ENCODE measurements around the gene MKNK1.
A peak's percentile ranks its signal among the peaks of the same experiment; 100 is the strongest.

The MKNK1 gene

DNA sequence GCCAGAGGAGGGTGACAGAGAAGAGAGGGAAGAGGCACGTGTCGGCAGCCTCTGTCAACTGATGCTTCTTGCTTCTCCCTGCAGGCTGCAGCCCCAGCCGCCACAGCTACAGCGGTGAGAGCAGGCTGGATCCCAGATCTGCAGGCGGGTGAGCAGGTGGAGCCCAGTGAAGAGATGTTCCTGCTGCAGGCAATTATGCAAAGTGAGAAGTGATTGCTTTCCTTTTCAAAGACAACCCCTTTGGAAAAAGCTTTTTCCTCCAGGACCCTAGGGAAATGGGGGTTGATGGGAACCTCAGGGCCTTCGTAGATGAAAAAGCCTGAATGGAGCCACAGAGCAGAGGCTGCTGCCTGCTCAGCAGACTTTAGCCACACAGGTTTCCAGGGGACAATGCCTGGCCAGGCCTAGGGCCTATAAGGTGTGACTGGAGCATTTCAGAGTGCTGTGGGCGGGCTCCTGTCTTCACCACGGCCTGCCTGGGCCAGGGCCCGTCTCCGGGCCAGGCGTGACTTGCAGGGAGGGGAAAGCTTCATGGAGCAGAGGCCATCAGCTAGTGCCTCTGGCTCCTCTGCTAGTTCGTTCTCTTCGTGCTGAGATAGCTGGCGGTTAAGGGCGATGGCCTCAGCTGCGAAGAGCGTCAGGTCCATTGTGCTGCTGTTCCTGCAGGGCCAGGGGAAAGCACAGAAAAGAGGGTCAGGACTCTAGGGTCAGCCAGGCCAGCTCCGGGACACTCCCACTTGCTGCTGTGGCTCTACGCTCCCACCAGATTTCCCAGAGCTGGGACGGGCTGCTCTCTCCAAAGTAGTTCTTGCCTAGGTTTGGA lies 45.7 kb downstream of the MKNK1 start:
- no peak for DNase-seq (ENCODE audit: low read depth)

DNA sequence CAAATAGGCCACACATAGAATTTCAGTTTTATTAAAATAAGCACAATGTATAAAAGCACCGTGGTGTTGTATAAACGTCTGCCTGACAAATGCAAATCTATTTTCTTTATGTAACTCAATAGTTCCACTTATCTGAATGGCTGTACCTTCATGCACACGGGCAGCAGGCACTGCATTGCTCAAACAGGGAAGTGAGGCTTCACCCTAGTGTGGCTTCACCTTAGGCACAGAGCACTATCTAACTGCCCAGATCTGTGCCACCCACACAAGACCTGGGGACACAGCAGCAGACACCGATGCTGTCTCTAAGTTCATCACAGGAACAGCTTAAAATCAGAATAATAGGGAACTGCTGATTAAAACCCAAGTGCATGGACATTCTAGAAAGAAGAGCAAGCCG lies 46.7 kb downstream of the MKNK1 start:
- DNase-seq (ENCODE audit: low read depth), result no peak

- peak; percentile 54 for DNase-seq (ENCODE audit: low read depth)
These were observed 47.2 kb downstream of the MKNK1 start for GRCh38 chr1:46556822-46557221.

- DNase-seq (ENCODE audit: low read depth), result no peak
These were observed 48.0 kb downstream of the MKNK1 start for GRCh38 chr1:46555826-46556619.

GRCh38 chr1:46554597-46555381 lies 49.3 kb downstream of the MKNK1 start:
- no peak for DNase-seq (ENCODE audit: low read depth)

DNA sequence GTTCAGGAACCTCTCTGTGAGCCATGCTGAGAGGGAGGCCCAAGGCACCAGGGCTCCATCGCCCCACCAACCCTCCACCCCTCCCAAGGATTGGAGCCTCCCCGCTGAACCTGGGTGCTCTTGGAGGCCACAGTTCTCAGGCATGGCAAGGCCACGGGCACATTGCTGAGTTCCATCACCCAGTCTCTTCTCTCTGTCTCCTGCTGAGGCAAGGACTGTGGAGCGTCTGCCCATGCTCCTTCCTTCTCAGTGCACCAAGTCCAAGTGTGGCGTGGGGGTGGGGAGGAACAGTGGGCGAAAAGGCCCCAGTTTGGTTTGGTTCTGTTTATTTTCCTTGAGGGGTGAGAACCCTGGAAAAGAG lies 49.9 kb downstream of the MKNK1 start:
- no peak for DNase-seq (ENCODE audit: low read depth)

DNA sequence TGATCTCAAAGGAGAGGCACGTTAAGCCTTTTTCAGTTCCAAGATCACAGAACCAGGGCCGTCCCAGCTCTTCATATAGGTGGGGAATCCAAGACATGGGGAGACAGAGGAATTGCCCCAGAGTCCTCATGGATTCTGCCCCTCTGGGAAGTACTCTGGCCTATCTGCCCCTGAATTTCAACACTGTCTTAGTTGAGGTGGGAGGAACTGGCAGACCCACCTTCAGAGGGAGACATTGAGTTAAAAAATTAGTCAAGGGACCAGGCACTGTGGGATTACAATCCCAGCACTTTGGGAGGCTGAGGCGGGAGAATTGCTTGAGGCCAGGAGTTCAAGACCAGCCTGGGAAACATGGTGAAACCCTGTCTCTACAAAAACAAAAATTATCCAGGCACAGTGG lies 50.6 kb downstream of the MKNK1 start:
- DNase-seq (ENCODE audit: low read depth), result no peak

GRCh38 chr1:46552357-46553237 lies 51.5 kb downstream of the MKNK1 start:
- no peak for DNase-seq (ENCODE audit: low read depth)

DNA sequence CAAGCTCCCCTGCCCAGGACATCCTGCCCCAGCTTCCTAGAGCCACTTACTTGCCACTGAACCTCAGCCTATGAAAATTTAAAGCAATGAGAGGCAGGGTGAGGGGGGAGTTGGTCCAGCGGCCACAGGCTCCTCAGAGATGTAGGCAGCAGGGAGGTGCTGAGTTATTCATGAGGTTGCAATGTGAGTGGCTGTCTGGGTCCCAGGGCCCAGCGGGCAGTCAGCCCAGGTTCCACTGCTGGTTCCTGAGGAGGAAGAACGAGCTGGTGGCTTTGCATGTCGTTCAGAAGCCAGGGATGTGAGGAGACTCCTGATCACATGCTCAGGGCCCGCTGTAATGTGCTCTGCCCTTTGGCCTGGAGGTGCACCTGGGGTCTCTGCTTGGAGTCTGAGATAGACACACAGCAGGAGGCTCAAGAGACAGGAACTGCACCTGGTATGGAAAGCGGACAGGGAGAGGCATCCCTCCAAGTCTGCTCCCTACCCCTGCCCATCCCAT lies 52.4 kb downstream of the MKNK1 start, which contains the start of gene KNCN:
Gene KNCN (minus strand): TSS at position 51 of the 499 bp plus-strand sequence. CDS start 432 bp downstream, outside the sequence.
- DNase-seq (ENCODE audit: low read depth), result no peak

DNA sequence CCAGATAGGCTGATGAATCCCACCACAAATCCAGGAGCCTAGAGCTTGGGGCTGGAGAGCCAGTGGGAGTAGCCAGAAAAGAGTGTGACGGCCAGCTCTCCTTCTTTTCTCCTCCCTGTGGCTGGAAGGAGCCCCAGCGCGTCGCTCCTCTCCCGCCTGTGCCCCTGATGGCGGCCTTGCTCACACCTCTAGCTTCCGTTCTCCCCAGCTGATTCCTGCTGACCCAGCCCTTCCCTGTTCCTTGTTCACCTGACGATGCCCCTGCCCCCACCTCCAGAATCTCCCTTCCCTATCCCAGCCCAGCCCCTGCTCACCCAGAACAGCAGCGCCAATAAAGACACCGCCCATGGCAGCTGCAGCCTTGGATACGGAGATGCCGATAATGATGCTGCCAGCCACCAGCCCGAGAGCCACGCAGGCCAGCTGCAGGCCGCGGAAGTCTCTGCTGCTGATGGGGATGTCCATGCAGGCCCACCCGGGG lies 53.3 kb downstream of the MKNK1 start:
- no peak for DNase-seq (ENCODE audit: low read depth)

GRCh38 chr1:46549697-46550681 lies 54.1 kb downstream of the MKNK1 start:
- DNase-seq (ENCODE audit: low read depth), result peak; percentile 61

DNA sequence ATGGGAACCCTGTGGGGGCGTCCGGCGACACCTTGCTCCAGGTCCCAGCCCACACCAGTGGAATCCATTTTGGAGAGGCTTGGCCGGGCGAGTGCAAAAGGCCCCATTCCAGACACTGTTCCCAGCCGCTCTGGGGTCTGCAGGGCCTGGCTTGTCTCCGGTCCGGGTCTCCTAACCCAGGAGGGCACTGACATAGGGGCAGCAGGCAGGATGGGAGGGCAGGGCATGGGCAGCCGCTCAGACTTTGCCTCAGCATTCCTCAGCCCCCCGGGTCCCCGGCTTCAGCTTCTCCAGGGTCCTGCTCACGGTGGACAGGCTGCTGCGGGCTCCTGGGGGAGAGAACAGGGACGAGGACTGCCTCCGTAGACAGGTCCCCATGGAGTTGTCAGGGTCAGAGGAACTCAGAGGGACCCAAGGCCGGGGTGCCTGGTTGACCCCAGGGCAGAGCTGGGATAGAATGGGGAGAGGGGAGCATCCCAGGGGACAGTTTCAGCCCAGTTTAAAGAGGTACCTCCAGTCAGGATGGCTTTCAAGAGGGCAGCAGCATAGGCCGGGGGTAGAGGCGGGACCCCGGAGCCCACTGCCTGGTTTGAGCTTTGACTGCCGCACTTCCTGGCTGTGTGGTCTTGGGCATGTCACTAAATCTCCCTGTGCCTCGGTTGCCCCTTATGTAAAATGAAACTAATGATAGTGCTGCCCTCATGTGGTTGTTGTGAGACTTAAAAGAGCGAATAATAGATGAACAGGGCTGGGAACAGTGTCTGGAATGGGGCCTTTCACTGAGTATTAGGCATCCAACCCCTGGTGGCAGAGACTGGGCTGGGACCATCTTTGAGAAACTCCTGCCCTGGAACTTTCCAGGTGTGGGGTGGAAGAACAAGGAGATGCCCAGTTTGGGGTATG lies 56.3 kb downstream of the MKNK1 start:
- peak; percentile 52 for DNase-seq (ENCODE audit: low read depth)

- DNase-seq (ENCODE audit: low read depth), result no peak
These were observed 57.9 kb downstream of the MKNK1 start for GRCh38 chr1:46546210-46546609.

DNA sequence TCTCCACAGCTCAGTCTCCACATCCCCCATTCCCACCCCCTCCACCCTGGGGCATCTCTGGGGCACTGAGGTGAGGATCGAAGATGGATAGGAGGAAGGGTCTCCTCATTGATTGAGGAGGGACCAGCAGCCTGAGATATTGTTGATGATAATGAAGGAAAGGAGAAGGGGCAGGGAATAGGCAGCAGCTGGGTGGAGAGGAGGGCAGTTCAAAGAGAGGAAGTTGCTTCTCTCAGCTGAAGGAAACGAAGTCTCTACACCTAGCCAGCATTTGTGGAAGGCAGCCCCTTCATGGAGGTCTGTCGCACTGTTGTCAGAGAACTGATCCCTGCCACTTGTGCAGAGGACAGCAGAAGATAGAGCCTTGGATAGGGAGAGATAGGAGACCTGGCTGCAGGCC lies 58.3 kb downstream of the MKNK1 start:
- no peak for DNase-seq (ENCODE audit: low read depth)

DNA sequence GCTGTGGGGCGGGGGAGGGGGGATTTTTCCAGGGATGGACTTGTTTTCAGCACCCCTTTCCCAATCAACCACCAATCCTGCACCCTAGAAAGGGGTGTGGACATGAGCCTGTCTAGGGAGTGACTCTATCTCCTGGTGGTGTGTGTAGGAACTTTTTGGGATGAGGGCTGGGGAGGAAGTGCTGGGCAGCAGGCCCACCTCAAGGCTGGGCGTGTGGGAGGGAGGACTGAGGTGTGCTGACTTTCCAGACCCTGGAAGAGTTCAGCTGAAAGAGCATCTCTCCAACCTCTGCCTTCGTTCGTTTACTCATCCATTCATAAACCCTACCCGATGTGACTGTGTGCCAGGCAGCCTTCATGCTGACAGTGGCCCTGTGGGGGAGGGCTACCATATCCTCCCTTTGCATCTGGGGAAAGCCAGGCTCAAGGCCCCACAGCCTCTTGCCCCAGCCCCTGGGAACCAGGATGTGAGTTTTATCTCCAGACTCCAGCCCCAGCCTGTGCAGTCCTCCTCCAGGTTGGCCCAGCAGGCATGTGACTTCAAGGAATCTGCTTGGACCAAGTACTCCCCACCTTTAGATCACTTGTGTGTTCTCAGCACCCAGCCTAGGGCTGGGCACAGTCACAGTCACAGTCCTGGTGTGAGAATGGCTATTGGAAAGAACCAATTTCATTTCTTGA lies 59.4 kb downstream of the MKNK1 start:
- DNase-seq (ENCODE audit: low read depth), result no peak

DNA sequence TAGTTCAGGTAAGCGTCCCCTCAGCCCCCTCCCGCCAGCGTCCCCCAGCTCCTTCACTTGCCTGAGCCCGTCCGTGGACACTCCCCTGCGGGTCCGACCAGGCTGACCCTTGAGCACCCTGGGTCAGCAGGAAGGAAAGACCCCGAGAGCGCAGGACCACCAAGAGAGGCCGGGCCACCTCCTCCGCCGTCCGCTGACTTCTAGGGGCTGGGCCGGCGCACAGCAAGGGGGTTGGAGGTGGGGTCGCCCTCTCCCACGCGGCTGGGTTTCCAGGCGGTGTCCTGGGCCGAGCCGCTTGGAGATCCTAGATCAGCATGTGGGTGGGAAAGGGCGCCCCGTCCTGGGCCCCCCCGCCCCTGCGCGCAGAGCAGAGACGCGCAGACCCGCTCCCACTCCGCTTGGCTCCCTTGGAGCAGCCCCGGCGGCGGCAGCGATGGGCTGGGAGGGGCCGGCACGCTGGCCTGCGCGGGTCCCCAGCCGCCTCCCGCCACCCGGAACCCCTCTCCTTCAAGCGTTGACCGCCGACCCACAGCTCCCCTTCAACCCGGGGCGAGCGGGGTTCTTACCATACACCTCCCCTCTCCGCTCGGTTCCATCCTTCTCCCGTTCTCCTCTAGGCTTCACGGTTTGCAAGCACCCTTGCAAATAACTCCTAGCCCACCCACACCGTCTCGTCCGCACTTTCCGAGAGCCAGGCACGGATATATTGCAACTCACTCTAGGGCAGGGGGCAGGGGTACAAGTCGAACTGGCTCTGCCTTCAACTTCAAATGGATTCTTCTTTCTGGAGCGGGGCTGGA lies 60.1 kb downstream of the MKNK1 start:
- no peak for DNase-seq (ENCODE audit: low read depth)

GRCh38 chr1:46543382-46543760 lies 60.7 kb downstream of the MKNK1 start:
- no peak for DNase-seq (ENCODE audit: low read depth)
